ENCODE results near the gene ATXN1L. TPM values are rescaled to one million over a fixed set of nuclear protein-coding genes. Genes with fewer than 3 reads are reported as not detected.
"Not testable (repeated sequence)": the region's sequence is repeated elsewhere in the genome, so short reads cannot be mapped to it uniquely, and the experiment has no call there.

ATXN1L gene
- total and polyA plus RNA-seq, 9 donors, result 11.3 to 23.0 (median 18.2) TPM

GRCh38 chr16:71867175-71867574 lies 21.4 kb downstream of the ATXN1L start:
- H3K36me3 ChIP-seq (ENCODE audit: control insufficient read depth, insufficient read depth, low read length), result peaks cover 40% of the 10 kb centered on the region
- DNase-seq, result not testable (repeated sequence)

GRCh38 chr16:71867939-71868338 lies 22.2 kb downstream of the ATXN1L start:
- Histone ChIP-seq H3K4me3 (ENCODE audit: low read length) (no peak overlapping the region), H3K36me3 (ENCODE audit: control insufficient read depth, insufficient read depth, low read length) (peaks cover 35% of the 10 kb centered on the region), H3K4me1 (ENCODE audit: control insufficient read depth, insufficient read depth, low read length) (peaks cover 2% of the 10 kb centered on the region), H3K27ac (ENCODE audit: low read length) (no peak overlapping the region), H3K27me3 (ENCODE audit: control insufficient read depth, insufficient read depth, low read length) (no peaks in the 10 kb centered on the region), H3K9me3 (replicated peaks; ENCODE audit: control insufficient read depth, low read depth, low read length) (no peaks in the 10 kb centered on the region)
- DNase-seq, result peak; percentile 43
- WGBS (ENCODE audit: insufficient coverage), result 90% methylated on average over 3 of the region's 3 CpGs

More at GRCh38 chr16:71867175-71867574, 21.4 kb downstream of the ATXN1L start:
- not testable (repeated sequence) for H3K4me3 ChIP-seq (ENCODE audit: low read length); H3K4me1 ChIP-seq (ENCODE audit: control insufficient read depth, insufficient read depth, low read length); H3K27ac ChIP-seq (ENCODE audit: low read length); H3K27me3 ChIP-seq (ENCODE audit: control insufficient read depth, insufficient read depth, low read length); H3K9me3 ChIP-seq (replicated peaks; ENCODE audit: control insufficient read depth, low read depth, low read length)
- WGBS (ENCODE audit: insufficient coverage), result no CpG with 5 or more reads among the region's 6 CpGs

- peaks cover 2% of the 10 kb centered on the region for H3K4me1 ChIP-seq (ENCODE audit: control insufficient read depth, insufficient read depth, low read length)
- no peak overlapping the region for H3K4me3 ChIP-seq (ENCODE audit: low read length)
- no peaks in the 10 kb centered on the region for H3K9me3 ChIP-seq (replicated peaks; ENCODE audit: control insufficient read depth, low read depth, low read length)
- H3K36me3 ChIP-seq (ENCODE audit: control insufficient read depth, insufficient read depth, low read length), result peaks cover 25% of the 10 kb centered on the region
- H3K27me3 ChIP-seq (ENCODE audit: control insufficient read depth, insufficient read depth, low read length), result no peaks in the 10 kb centered on the region
- 70% methylated on average over 1 of the region's 1 CpG for WGBS (ENCODE audit: insufficient coverage)
- no peak for DNase-seq
- no peak overlapping the region for H3K27ac ChIP-seq (ENCODE audit: low read length)
Observed at GRCh38 chr16:71869089-71869488, 23.3 kb downstream of the ATXN1L start.

- no CpG with 5 or more reads among the region's 2 CpGs for WGBS (ENCODE audit: insufficient coverage)
- no peaks in the 10 kb centered on the region for H3K9me3 ChIP-seq (replicated peaks; ENCODE audit: control insufficient read depth, low read depth, low read length)
- H3K27ac ChIP-seq (ENCODE audit: low read length), result no peak overlapping the region
- no peak for DNase-seq
- H3K4me1 ChIP-seq (ENCODE audit: control insufficient read depth, insufficient read depth, low read length), result peaks cover 2% of the 10 kb centered on the region
- peaks cover 23% of the 10 kb centered on the region for H3K36me3 ChIP-seq (ENCODE audit: control insufficient read depth, insufficient read depth, low read length)
- no peaks in the 10 kb centered on the region for H3K27me3 ChIP-seq (ENCODE audit: control insufficient read depth, insufficient read depth, low read length)
- H3K4me3 ChIP-seq (ENCODE audit: low read length), result no peak overlapping the region
Observed at GRCh38 chr16:71870818-71871217, 25.0 kb downstream of the ATXN1L start.

GRCh38 chr16:71873199-71873598 lies 27.4 kb downstream of the ATXN1L start:
- H3K36me3 ChIP-seq (ENCODE audit: control insufficient read depth, insufficient read depth, low read length), result peaks cover 24% of the 10 kb centered on the region
- no peaks in the 10 kb centered on the region for H3K9me3 ChIP-seq (replicated peaks; ENCODE audit: control insufficient read depth, low read depth, low read length)
- DNase-seq, result no peak
- H3K4me3 ChIP-seq (ENCODE audit: low read length), result no peak overlapping the region
- H3K4me1 ChIP-seq (ENCODE audit: control insufficient read depth, insufficient read depth, low read length), result no peaks in the 10 kb centered on the region
- H3K27me3 ChIP-seq (ENCODE audit: control insufficient read depth, insufficient read depth, low read length), result no peaks in the 10 kb centered on the region
- no peak overlapping the region for H3K27ac ChIP-seq (ENCODE audit: low read length)
- WGBS (ENCODE audit: insufficient coverage), result 93% methylated on average over 3 of the region's 4 CpGs

- DNase-seq, result no peak
- H3K27ac ChIP-seq (ENCODE audit: low read length), result no peak overlapping the region
- H3K27me3 ChIP-seq (ENCODE audit: control insufficient read depth, insufficient read depth, low read length), result no peaks in the 10 kb centered on the region
- H3K4me1 ChIP-seq (ENCODE audit: control insufficient read depth, insufficient read depth, low read length), result peaks cover 9% of the 10 kb centered on the region
- H3K4me3 ChIP-seq (ENCODE audit: low read length), result no peak overlapping the region
- 74% methylated on average over 4 of the region's 4 CpGs for WGBS (ENCODE audit: insufficient coverage)
- H3K9me3 ChIP-seq (replicated peaks; ENCODE audit: control insufficient read depth, low read depth, low read length), result no peaks in the 10 kb centered on the region
- H3K36me3 ChIP-seq (ENCODE audit: control insufficient read depth, insufficient read depth, low read length), result peaks cover 41% of the 10 kb centered on the region
Observed at GRCh38 chr16:71878911-71879310, 33.1 kb downstream of the ATXN1L start.

- peak; percentile 43 for DNase-seq
- no peak overlapping the region for H3K4me3 ChIP-seq (ENCODE audit: low read length)
- peaks cover 9% of the 10 kb centered on the region for H3K4me1 ChIP-seq (ENCODE audit: control insufficient read depth, insufficient read depth, low read length)
- WGBS (ENCODE audit: insufficient coverage), result 70% methylated on average over 3 of the region's 4 CpGs
- no peak overlapping the region for H3K27ac ChIP-seq (ENCODE audit: low read length)
- H3K9me3 ChIP-seq (replicated peaks; ENCODE audit: control insufficient read depth, low read depth, low read length), result no peaks in the 10 kb centered on the region
- peaks cover 32% of the 10 kb centered on the region for H3K36me3 ChIP-seq (ENCODE audit: control insufficient read depth, insufficient read depth, low read length)
- H3K27me3 ChIP-seq (ENCODE audit: control insufficient read depth, insufficient read depth, low read length), result no peaks in the 10 kb centered on the region
Observed at GRCh38 chr16:71880176-71880575, 34.4 kb downstream of the ATXN1L start.

GRCh38 chr16:71882505-71883167 lies 36.9 kb downstream of the ATXN1L start:
- peak overlapping the region; percentile 82 for H3K27ac ChIP-seq (ENCODE audit: low read length)
- no peaks in the 10 kb centered on the region for H3K27me3 ChIP-seq (ENCODE audit: control insufficient read depth, insufficient read depth, low read length)
- WGBS (ENCODE audit: insufficient coverage), result 20% methylated on average over 1 of the region's 9 CpGs

GRCh38 chr16:71883168-71883848 lies 37.5 kb downstream of the ATXN1L start:
- H3K27ac ChIP-seq (ENCODE audit: low read length), result peak overlapping the region; percentile 82
- H3K9me3 ChIP-seq (replicated peaks; ENCODE audit: control insufficient read depth, low read depth, low read length), result no peaks in the 10 kb centered on the region
- H3K4me3 ChIP-seq (ENCODE audit: low read length), result peak overlapping the region; percentile 91
- 1% methylated on average over 38 of the region's 46 CpGs for WGBS (ENCODE audit: insufficient coverage)
- no peaks in the 10 kb centered on the region for H3K27me3 ChIP-seq (ENCODE audit: control insufficient read depth, insufficient read depth, low read length)
- peak; percentile 64 for DNase-seq
- peaks cover 9% of the 10 kb centered on the region for H3K4me1 ChIP-seq (ENCODE audit: control insufficient read depth, insufficient read depth, low read length)
- H3K36me3 ChIP-seq (ENCODE audit: control insufficient read depth, insufficient read depth, low read length), result peaks cover 23% of the 10 kb centered on the region

More at GRCh38 chr16:71882505-71883167, 36.9 kb downstream of the ATXN1L start:
- Histone ChIP-seq H3K4me3 (ENCODE audit: low read length) (peak overlapping the region; percentile 91), H3K36me3 (ENCODE audit: control insufficient read depth, insufficient read depth, low read length) (peaks cover 23% of the 10 kb centered on the region), H3K4me1 (ENCODE audit: control insufficient read depth, insufficient read depth, low read length) (peaks cover 9% of the 10 kb centered on the region), H3K9me3 (replicated peaks; ENCODE audit: control insufficient read depth, low read depth, low read length) (no peaks in the 10 kb centered on the region)
- DNase-seq, result peak; percentile 82

GRCh38 chr16:71883849-71884638 lies 38.3 kb downstream of the ATXN1L start, which contains the start of gene ZNF821:
Gene ZNF821, minus strand, starts transcription at chr16:71884182. Its CDS starts 4,236 bp downstream, at chr16:71879946.
- Histone ChIP-seq H3K4me1 (ENCODE audit: control insufficient read depth, insufficient read depth, low read length) (peaks cover 9% of the 10 kb centered on the region), H3K4me3 (ENCODE audit: low read length) (peak within 1 kb of the TSS; percentile 91), H3K36me3 (ENCODE audit: control insufficient read depth, insufficient read depth, low read length) (peaks cover 17% of the 10 kb centered on the region), H3K27me3 (ENCODE audit: control insufficient read depth, insufficient read depth, low read length) (no peaks in the 10 kb centered on the region), H3K9me3 (replicated peaks; ENCODE audit: control insufficient read depth, low read depth, low read length) (no peaks in the 10 kb centered on the region), H3K27ac (ENCODE audit: low read length) (peak within 1 kb of the TSS; percentile 96)
- under 1% methylated on average over 63 of the region's 85 CpGs for WGBS (ENCODE audit: insufficient coverage)
- DNase-seq, result peak; percentile 94
